Tibial nerve (tissue), 4 donors: ENCODE measurements around the gene GJA4. TPM values are rescaled to one million over a fixed set of nuclear protein-coding genes. Genes with fewer than 3 reads are reported as not detected.

Experiments used
- DNase-seq, 2 donors: peaks; one replicate each; pipeline ENCODE4 v3.0.0-alpha.2; 2019; ENCODE audit warnings: low spot score in 2 of 2
- H3K27ac ChIP-seq, 4 donors: fragments of 200-600 bp; sonication (generic) in 3 of 4; one replicate each; pipeline ENCODE4 v1.5.1; 2017 to 2019; ENCODE audit warnings: mild to moderate bottlenecking in 1 of 4
- H3K27me3 ChIP-seq, 2 donors: fragments of 200-600 bp; sonication (generic) in 1 of 2; one replicate each; pipeline versions ENCODE4 v1.5.1 to v1.6.0; 2017 to 2019
- H3K36me3 ChIP-seq, 3 donors: fragments of 200-600 bp; sonication (generic); one replicate each; pipeline ENCODE4 v1.5.1; 2018 to 2019
- H3K4me1 ChIP-seq, 4 donors: fragments of 200-600 bp; sonication (generic) in 3 of 4; one replicate each; pipeline ENCODE4 v1.5.1; 2017 to 2019
- H3K4me3 ChIP-seq, 4 donors: fragments of 200-600 bp; sonication (generic) in 3 of 4; one replicate each; pipeline ENCODE4 v1.5.1; 2017 to 2019; ENCODE audit warnings: mild to moderate bottlenecking in 1 of 4, moderate library complexity in 1 of 4
- H3K9me3 ChIP-seq, 4 donors: fragments of 200-600 bp; sonication (generic) in 3 of 4; one replicate each; pipeline ENCODE4 v1.5.1; 2017 to 2019
- CTCF ChIP-seq, 5 experiments: fragments of 200-600 bp in 3 of 5; fragments of 450-650 bp in 2 of 5; sonication (generic) in 3 of 5; IDR thresholded peaks; one replicate each; pipeline ENCODE4 v1.5.1; 2016 to 2019; ENCODE audit warnings: antibody characterized with exemption in 5 of 5, mild to moderate bottlenecking in 3 of 5, moderate library complexity in 2 of 5
- EP300 ChIP-seq, 2 donors: sonication (generic); formaldehyde crosslinking; IDR thresholded peaks; one replicate each; pipeline ENCODE4 v1.6.1; 2017; ENCODE audit warnings: antibody characterized with exemption in 2 of 2, mild to moderate bottlenecking in 1 of 2
- POLR2A ChIP-seq, 2 donors: fragments of 450-650 bp; IDR thresholded peaks; one replicate each; pipeline ENCODE4 v1.6.1; 2017; ENCODE audit warnings: antibody characterized with exemption in 2 of 2, mild to moderate bottlenecking in 2 of 2, moderate library complexity in 2 of 2
- WGBS, 2 donors: methylation state at CpG; one replicate each; pipeline ENCODE4 v1.1.5; 2018; 5-methylcytosine and 5-hydroxymethylcytosine counted together
- total RNA-seq, 4 donors: library from RNA; depleted of rRNA; stranded (reverse); fragments of >200 nt; gene quantifications; one replicate each; pipeline ENCODE4 v1.1.0, GENCODE V29; 2016

Gene GJA4
- total RNA-seq, 4 donors from 2014 or later = 20.3 to 65.1 (median 37.2) TPM

DNA sequence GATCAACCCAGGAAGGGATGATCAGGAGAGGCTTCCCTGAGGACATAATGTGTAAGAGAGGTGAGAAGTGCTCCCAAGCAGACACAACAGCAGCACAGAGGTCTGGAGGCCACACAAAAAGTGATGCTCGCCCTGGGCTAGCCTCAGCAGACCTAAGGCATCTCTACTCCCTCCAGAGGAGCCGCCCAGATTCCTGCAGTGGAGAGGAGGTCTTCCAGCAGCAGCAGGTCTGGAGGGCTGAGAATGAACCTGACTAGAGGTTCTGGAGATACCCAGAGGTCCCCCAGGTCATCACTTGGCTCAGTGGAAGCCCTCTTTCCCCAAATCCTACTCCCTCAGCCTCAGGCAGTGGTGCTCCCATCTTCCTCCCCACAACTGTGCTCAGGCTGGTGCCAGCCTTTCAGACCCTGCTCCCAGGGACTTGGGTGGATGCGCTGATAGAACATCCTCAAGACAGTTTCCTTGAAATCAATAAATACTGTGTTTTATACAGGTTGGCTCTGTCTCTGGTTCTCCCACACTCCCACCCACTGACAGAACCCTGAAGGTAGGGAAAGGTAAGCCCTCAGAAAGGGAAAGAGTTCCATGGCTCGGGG lies 6.8 kb upstream of the GJA4 start:
- no peak overlapping the region for H3K4me3 ChIP-seq
- TF ChIP-seq EP300 (IDR thresholded peaks at IDR 0.05) (no peak), POLR2A (IDR thresholded peaks at IDR 0.05) (no peak), CTCF (IDR thresholded peaks at IDR 0.05) (no peak)
- H3K4me1 ChIP-seq = peaks cover 0 to 24% (median 5%) of the 10 kb centered on the region in 4 donors
- peaks cover 0 to 28% of the 10 kb centered on the region in 2 donors for H3K27me3 ChIP-seq
- peaks cover 0 to 3% (median 0%) of the 10 kb centered on the region in 4 donors for H3K9me3 ChIP-seq
- no peak overlapping the region for H3K27ac ChIP-seq
- DNase-seq = no peak
- H3K36me3 ChIP-seq = no peaks in the 10 kb centered on the region
- WGBS, 2 donors = 59 to 67% methylated on average over 3 to 4 of the region's 4 CpGs

- no peak overlapping the region for H3K27ac ChIP-seq
- H3K4me3 ChIP-seq = no peak overlapping the region
- H3K4me1 ChIP-seq = peaks cover 0 to 18% (median 1%) of the 10 kb centered on the region in 4 donors
- peaks cover 0 to 3% (median 0%) of the 10 kb centered on the region in 4 donors for H3K9me3 ChIP-seq
- H3K27me3 ChIP-seq = peaks cover 0 to 21% of the 10 kb centered on the region in 2 donors
- H3K36me3 ChIP-seq = no peaks in the 10 kb centered on the region
- DNase-seq = peak; percentile 31 to 64
- 49 to 53% methylated on average over 14 of the region's 14 CpGs for WGBS, 2 donors
- TF ChIP-seq EP300 (IDR thresholded peaks at IDR 0.05) (no peak), POLR2A (IDR thresholded peaks at IDR 0.05) (no peak), CTCF (IDR thresholded peaks at IDR 0.05) (peak; percentile 62 to 80 (median 67))
These were observed 6.1 kb upstream of the GJA4 start for GRCh38 chr1:34786521-34787325.

DNA sequence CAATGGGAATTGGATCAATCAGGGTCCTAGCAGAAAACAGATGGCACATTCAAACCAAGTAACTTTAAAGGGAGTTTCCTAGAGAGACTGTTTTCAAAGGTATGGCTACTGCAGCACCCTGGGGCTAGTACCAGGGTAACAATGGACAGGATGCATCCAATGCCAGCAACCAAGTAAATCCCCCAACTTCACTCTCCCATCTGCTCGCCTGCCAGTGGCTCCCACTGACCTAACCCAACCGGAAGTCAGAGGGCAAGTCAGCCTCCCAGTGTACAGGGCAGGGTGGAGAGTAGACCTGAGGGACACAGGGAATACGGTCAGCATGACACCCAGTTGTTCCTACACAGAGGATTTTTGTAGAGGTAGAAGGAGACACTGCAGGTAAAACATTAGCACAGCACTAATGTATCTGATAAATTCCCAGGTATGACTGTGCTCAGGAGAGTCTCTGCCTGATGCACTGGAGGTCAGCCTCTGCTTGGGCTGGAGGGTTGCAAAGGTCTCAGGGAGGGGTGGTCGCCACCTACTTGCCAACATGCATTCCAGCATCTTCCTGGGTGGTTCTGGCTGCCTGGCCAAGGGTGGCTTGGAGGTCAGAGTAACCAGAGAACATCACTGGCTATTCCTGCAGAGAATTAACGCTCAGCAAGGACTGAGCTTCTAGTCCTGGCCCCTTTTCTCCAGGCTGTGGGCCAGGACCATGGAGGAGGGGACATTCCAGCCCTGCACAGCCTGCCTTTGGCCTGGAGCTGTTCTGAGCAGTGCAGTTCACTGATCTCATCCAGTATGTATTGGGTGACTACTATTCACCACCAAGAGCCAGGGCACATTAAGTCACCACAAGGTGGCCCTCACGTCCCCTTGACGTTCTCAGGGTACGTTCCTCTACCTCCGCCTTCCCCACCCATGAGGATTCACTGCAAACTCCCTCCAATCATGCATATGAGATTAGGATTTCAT lies 5.1 kb upstream of the GJA4 start:
- TF ChIP-seq CTCF (IDR thresholded peaks at IDR 0.05) (peak in 2 of 5 experiments; percentile 18 to 19), POLR2A (IDR thresholded peaks at IDR 0.05) (no peak)
- H3K4me3 ChIP-seq = no peak overlapping the region
- peak overlapping the region in 2 of 4 donors; percentile 12 to 36 for H3K27ac ChIP-seq
- peaks cover 0 to 23% (median 0%) of the 10 kb centered on the region in 4 donors for H3K4me1 ChIP-seq
- no peaks in the 10 kb centered on the region for H3K36me3 ChIP-seq
- WGBS, 2 donors = 34 to 45% methylated on average over 9 of the region's 9 CpGs
- H3K27me3 ChIP-seq = peaks cover 0 to 15% of the 10 kb centered on the region in 2 donors
- peaks cover 0 to 3% (median 0%) of the 10 kb centered on the region in 4 donors for H3K9me3 ChIP-seq
- no peak for DNase-seq

DNA sequence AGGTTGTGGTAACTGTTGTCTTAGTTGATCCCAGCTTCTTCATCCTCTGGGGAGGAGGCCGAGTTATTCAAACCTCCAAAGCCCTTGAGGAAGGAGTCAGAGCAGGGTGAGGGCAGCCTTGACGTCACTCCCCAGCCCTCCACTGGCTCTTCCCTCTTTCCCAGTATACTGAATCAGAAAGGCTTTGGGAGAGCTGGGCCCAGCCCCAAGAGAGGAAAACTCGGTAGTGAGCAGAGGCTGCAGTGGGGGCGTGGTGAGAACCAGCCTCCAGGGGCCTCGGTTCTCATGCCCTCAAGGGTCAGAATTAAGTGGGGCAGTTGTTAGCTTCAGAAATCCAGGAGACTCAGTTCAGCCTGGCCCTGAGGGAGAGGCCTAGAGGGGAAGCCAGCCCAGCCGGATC lies 1.8 kb upstream of the GJA4 start:
- H3K27ac ChIP-seq = peak overlapping the region in 1 of 4 donors; percentile 33
- H3K27me3 ChIP-seq = peaks cover 0 to 10% of the 10 kb centered on the region in 2 donors
- DNase-seq = no peak
- peaks cover 0 to 27% (median 0%) of the 10 kb centered on the region in 4 donors for H3K4me1 ChIP-seq
- peak in 1 of 2 donors; percentile 29 for TF ChIP-seq EP300 (IDR thresholded peaks at IDR 0.05)
- no peak for TF ChIP-seq CTCF (IDR thresholded peaks at IDR 0.05)
- no peak for TF ChIP-seq POLR2A (IDR thresholded peaks at IDR 0.05)
- H3K36me3 ChIP-seq = peaks cover 0 to 21% (median 0%) of the 10 kb centered on the region in 3 donors
- no peak overlapping the region for H3K4me3 ChIP-seq
- peaks cover 0 to 3% (median 0%) of the 10 kb centered on the region in 4 donors for H3K9me3 ChIP-seq
- 44 to 67% methylated on average over 5 to 6 of the region's 6 CpGs for WGBS, 2 donors
